Stimulated activated CD4-positive, alpha-beta T cell treated with anti-CD3 and anti-CD28 coated beads, Interleukin-4, amount 100 ng/mL, for 1 hour (primary cell): ENCODE measurements around the gene MYO1D.
A peak's percentile ranks its signal among the peaks of the same experiment; 100 is the strongest.
"Not testable (repeated sequence)": the region's sequence is repeated elsewhere in the genome, so short reads cannot be mapped to it uniquely, and the experiment has no call there.

Experiments used
- DNase-seq: peaks from one replicate; pipeline ENCODE4 v3.0.0-alpha.2; 2020

MYO1D gene

DNA sequence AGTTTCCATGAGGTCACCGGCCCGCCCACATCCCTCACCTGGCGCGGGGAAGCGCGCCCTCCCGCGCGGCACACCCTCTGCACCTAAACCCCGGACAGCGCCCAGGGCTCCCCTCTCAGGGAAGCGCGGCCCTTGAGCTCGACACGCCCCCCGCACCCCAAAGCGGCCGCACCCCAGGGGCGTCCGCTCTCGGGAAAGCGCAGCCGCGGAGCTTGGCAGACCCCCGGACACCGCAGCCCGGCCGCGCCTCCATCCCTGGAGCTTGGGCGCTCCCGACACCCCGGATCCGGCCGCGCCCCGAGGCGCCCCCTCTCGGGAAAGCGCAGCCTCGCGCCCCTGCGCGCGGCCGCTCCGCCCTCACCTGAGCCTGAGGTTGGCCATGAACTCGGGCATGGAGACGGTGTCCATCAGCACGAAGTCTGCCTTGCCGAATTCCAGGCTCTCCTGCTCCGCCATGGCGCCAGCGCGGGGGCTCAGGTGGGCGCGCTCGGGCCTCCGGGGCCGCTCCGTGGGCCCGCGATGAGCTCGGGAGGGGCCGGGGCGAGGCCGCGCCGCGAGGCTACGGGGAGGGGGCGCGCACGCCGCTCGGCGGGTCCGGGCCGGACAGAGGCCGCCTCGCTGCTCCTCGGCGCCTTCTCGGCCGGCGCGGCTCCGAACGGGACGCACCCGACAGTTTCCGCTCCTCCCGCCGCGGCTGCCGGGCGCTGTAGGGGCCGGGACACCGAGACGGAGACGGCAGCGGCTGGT, at the start of gene MYO1D:
TSS of gene MYO1D (minus strand) at position 708 of the 747 bp plus-strand sequence. CDS start at position 456, 252 bp downstream.
- peak; percentile 71 for DNase-seq

DNA sequence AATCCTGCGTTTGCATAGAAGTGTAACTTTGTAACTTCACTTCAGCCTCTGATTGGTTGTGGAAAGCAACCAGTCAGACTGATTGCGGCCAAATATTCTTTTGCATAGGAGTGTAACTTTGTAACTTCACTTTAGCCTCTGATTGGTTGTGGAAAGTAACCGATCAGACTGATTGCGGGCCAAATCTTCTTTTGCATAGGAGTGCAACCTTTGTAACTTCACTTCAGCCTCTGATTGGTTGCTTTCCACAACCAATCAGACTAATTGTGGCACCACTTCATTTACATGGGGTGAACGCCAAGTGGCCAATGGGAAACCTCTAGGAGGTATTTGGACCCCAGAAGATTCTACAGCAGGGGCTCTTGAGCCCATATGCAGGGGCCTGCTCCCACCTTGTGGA, 49.3 kb upstream of the MYO1D start:
- no peak for DNase-seq

DNA sequence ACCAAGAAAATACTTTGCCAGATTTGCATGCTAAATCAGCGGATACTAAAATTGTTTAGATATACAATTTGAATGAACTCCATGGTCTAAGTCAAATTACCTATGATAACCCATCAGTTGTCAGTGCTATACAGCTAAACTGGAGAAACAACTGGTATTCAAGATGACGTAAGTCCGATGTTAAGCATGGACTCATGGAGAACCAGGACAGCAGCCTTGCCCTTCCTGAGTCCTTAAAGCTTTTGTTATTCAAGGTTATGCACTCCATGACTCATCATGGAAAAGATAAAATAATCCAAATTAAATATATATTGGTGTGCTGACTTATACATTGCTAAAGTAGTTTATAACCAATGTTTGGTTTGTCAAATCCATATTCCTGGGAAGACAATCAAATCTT, 47.0 kb upstream of the MYO1D start:
- DNase-seq: not testable (repeated sequence)

DNA sequence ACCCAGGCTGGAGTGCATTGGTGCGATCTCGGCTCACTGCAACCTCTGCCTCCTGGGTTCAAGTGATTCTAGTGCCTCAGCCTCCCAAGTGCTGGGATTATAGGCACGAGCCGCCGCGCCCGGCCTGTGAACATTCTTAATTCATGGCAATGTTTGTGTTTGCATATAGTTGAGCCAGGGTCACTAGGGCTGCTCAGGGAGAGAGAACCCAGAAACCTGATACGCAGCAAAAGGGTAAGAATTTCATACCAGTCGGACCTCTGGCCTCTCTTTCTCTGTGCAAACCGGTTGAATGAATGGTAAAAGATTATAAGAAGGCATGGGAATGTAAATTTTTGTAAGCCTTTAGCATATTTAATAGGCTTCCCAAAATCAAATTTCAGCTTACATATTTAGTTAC, 44.1 kb upstream of the MYO1D start:
- DNase-seq: no peak

DNA sequence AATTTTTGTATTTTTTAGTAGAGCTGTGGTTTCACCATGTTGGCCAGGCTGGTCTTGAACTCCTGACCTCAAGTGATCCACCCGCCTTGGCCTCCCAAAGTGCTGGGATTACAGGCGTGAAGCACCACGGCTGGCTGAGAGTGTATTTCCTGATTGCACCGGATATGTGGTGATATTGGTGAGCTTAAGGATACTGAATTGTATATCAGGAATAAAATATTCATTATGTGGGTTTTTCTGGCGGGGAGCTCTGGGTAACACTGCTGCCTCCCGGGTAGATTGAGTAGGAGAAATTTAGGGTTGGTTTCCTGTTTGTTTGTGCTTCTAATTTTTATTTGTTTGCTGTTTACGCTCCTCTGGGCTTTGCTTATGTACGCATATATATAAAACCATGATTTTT, 43.4 kb upstream of the MYO1D start:
- DNase-seq: no peak

DNA sequence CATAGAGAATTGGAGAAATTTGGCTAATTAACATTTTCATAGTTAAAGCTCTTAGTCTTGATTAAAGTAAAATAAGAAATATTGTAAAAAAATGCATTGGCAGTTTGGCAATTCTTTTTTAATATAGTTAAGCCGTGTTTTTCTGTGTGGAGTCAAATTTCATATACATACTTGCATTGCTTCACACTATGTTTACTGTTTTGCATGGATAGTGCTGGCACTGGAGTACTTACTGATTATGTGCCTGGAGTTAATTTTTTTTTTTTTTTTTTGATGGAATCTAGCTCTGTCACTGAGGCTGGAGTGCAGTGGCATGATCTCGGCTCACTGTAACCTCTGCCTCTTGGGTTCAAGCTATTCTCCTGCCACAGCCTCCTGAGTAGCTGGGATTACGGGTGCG, 43.0 kb upstream of the MYO1D start:
- DNase-seq: not testable (repeated sequence)

DNA sequence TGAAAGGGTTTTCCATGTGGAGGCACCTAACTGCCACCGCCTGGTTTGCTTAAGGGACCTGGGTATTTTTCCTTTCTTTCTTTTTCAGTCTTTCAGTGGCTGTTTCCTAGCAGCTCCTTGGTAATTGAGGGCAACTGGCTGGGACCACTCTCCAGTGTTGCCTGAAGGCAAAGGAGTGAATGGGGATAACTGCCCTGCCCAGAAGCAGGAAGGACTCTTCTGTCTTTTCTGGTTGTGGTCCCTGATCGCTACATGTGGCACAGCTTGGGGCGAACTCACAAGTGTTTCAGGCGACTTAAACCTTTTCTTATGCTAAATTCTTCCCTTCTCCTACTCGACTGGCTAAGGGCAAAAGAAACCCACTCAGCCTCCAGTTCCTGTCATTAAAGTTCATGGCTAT, 40.9 kb upstream of the MYO1D start:
- DNase-seq: no peak

DNA sequence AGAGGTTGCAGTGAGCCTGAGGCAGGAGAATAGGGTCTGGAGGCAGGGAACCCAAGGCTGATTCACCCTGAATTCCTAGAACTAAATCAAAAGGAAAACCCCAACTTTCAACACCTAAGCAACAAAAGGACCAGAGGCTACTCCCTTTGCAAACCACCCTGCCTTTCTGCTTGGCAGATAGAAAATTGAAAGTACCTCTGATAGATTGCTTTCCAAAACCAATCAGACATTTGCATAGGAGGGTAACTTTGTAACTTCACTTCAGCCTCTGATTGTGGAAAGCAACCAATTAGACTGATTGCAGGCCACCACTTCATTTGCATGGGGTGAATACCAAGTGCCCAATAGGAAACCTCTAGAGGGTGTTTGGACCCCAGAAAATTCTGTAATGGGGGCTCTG, 40.2 kb upstream of the MYO1D start:
- no peak for DNase-seq

DNA sequence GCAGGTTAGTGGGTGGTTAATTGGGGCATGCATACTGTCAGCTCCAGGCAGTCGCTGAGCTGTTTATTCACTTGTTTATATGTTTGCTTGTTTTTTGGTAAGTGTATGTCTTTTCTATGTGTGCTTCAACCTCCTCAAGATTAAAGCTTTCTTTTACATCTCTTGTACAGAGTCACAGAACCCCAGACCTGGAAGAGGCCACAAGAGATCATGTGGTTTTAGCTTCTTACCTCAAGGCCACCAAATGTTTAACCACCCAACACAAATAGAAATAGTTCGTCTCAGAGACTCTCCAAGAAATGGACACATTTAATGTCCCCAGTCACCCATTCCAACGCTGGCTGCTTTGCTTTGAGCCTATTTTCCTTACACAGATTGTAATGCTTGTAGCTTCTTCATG, 39.2 kb upstream of the MYO1D start:
- DNase-seq: no peak

DNA sequence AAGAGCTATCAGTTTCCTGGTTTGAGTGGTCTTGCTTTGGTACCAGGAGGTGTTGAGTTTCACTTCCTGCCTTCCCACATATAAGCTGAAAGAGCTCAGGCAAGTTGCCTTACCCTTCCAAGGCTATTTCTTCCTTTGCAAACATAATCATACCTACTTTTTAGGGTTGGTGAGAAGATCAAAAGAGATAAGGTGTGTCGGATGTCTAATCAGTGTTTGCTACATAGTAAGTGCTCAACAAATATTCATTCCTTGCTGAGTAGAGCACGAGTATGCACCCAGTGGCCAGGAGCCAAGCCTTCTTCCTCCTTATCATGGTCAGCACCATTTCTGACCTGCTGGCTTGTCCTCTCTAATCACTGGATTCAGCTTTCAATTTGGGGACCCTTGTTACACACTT, 38.3 kb upstream of the MYO1D start:
- DNase-seq: no peak

DNA sequence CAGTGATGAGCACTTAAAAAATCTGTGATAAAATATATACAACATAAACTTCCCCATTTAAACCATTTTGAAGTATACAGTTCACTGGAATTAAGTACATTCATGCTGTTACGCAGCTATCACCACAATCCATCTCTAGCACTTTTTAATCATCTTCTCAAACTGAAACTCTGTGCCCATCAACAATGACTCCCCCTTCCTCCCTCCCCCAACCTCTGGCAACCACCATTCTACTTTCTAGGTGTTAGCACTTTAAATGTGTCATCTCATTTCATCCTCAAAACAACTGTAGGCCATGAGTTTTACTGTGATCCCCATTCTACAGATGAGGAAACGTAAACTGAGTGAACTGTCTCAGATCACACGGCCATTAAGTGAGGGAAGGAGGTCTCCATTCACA, 37.3 kb upstream of the MYO1D start:
- no peak for DNase-seq

DNA sequence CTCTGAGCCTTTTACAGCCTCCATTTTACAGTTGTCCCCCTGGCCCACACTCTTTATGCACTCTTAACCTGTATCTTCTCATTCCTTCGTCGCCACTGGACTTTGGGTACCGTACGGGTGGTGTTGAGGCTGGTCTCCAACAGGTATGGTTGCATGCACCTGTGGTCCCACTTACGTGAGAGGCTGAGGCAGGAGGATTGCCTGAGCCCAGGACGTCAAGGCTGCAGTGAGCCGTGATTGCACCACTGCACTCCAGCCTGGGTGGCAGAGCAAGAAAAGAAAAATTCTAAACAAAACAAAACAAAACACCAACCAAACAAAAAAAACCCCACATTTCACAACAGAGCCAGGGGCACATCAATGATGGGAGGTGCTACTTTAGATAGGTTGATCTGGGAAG, 36.7 kb upstream of the MYO1D start:
- no peak for DNase-seq

DNA sequence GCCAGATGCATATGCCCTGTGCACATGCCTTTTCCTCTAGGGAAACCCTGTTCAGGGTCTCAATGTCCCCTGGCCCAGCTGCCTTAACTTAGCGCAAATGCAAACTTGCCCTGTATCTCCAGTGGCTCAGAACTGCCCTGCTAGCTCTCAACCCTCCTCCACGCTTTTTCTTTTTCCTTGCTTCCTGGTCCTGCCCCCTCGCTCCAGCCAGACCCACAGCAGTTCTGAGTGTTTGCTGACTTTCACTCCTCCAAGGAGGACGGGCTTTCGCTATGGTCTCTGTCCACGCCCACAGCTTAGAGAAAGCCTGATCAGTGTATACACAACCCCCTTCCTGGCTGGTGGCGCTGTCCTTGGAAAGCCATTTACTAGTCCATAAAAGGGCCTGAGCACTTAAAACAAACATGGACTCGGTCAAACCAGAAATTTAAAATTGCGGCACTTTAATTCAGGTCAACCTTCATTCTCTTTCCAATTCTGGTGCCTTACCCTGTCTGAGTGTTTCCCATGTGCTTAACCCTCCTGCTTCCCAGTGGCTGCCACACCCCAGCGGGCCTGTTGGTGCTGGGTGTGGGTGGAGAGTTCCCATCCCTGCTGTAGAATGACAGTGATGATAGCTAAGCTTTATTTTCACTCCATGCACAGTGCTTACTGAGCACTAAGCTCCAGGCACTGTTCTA, 35.4 kb upstream of the MYO1D start:
- DNase-seq: no peak

DNA sequence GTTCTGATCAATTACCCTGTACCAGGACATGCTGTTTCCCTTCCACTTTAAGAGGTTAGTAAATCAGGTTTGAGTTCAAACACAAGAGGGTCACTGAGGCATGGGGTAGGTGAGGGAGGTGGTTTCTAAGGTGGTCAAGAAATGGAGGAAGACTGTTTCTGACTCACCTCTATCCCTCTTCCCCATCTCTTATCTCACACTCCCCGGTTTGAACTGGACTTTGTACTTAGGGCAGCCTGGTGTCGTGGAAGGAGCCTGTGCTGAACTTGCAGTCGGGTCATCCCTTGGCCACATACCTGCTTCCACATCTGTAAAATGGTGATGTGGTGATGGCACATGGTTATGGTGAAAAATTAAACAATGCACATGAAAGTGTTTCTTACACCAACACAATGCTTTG, 33.8 kb upstream of the MYO1D start:
- no peak for DNase-seq

DNA sequence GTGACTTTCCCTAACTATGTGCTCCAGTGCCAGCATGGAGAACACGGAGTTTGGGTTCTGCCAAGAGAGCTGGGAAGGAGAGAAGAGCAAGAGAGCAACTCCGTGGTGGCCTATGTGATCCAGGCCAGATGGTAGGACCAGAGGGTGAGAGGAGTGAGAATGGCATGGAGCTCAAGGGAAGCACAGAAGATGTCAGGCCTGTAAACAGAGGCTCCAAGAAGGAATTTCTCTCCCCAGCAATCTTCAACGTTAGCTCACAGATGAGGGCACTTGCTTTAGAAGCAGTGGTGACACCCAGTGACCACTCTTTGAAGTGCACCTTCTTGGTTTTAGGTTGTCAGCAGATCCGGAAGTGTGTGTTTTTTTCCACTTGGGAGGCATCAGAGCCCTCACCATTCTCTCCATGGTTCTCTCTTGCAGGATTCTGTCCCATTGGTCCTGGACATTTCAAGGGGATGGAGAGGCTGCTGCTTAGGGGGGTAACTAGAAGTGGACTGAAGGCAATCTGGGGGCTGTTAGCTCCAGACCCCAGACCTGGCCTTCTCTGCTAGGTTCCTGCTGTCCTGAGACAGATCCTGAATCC, 33.0 kb upstream of the MYO1D start:
- peak; percentile 30 for DNase-seq

DNA sequence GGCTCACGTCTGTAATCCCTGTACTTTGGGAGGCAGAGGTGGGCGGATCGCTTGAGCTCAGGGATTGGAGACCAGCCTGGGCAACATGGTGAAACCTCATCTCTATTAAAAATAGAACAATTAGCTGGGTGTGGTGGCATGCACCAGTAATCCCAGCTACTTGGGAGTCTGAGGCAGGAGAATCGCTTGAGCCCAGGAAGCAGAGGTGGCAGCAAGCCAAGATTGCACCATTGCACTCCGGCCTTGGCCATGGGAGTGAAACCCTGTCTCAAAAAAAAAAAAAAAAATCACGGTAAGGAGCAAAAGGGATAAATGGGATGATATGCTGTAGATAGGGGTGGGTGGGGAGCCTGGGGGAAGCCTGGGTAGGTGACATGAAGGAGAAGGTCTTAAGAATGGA, 30.7 kb upstream of the MYO1D start:
- DNase-seq: no peak

DNA sequence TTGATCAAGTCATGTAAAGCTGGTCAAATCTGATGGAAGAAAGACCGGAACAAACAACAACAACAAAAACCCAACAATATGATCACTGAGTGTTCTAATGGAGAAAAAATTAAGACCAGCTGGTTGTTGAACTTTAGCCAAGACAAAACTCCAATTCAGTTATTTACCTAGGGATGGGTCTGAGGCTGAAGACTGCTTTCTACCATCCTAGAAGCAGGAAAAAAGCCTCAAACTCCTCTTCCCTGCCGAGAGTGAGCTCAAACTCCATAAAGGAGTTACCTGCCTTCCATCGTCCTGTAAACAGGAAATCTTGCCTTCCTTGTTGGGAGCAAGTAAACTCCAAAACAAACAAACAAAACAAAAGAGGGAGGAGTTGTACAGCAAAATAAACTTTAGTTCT, 28.0 kb upstream of the MYO1D start:
- no peak for DNase-seq

DNA sequence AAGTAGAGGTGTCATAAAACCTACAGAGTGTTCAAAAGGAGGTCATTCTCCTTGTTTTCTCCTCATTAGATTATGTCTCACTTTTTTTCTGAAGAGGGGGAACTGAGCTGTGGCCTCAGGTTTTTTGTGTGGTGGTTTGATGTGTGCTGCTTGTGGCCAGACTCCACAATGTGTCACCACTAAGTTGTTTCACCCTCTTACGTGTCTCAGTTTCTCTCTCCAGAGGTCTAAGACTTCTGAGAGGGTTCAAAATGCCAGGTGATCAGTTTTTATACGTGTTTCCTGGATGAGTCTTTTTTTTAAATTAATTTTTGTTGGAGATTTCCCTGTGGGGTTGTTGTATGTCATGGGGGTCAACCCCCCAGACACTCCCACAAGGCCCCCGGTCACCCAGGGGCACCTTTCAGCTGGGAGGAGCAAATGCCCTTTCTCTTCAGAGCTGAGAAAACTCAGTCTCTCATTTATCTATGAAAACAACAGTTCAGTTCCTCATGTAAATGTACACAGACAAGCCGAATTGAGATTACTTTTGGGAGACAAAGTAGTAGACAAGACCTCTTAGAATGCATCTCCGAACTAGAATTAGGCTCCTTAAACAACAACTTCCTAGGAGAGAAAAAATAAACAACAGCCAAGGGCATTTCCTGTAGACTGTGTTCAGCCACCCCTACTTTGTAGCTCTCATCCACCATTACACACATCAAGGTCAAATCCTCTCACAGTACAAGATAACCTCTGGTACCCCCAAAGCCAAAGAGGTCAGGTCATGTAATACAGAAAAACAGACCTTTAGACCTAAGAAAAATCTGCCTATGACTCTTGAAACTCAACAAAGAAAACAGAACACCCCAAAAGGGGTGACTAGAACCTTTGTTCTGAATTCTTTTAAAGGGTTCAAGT, 27.1 kb upstream of the MYO1D start:
- no peak for DNase-seq

DNA sequence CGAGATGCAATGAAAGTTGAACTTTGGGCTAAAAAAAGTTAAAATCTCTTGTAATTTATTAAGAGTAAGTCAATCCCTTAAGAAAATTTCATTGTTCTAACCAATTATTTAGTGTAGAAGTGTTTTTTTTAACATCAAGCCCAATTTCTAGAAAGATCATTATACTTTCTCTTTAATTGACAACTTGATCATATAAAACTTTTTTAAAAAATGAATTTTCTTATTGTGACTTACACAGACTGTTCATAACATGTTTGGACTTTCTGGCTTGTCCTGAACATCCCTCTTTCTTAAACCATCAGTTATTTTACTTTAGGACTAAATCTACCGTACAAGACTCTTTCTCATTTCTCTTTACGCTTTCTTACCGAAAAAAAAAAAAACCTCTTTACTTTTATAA, 24.8 kb upstream of the MYO1D start:
- no peak for DNase-seq

DNA sequence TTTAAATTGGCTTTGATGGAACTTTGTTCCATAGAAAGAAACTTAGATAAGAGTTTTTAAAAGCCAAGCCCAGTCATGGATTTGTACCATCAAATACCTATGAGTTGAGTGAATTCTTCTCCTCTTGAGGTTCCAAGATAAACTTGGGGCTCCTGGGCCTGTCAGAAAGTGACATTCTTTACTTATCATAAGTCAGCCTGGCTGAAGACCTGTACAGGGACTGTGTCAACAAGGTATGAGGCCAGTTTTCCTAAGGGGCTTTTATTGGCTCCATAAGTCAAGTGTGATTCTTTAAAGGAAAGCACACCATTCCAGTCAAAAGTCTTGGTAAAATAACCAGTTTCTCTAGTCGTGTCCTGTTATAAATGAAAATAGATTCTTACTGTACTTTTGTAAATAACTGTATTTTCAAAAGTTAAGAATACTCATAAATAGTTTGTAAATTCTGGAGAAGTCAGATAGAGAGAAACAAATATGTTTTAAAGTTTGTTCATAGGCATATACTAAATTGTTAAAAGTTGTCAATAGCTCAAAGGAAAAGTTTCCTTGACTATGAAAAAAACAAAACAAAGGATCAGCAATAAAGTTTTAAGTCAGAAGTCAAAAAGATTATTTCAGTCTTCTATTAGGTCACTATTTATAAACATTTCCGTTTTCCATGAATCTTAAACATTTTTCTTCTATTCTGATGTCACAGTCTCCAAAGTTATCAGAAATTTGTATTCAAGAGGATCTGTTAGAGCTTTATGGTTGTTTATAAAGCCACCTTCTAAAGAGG, 22.5 kb upstream of the MYO1D start:
- DNase-seq: no peak

DNA sequence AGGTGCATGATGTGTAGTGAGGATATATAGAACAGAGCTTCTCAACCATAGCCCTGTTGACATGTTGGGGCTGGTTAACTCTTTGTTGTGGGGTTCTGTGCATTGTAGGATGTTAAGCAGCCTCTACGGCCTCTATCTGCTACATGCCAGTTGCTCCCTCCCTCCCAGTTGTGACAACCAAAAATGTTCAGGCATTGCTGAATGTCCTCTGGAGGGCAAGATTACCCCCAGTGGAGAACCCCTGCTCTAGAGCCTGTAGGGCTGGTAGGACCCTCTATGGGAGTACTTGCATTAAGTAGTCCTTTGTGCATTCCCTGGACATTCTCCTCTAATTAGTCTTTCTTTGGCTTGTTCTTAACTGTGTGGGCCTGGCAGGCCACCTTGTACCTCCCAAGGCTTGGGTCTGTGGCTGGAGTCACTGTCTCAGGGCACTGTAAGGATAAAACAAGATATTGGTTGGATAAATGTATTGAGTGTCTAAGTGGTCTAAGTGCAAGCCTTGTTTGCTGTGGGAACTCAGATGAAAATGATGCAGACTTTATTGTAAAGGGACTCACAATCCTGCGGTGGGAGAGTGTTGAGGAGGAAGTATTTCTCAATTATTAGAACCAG, 19.8 kb upstream of the MYO1D start:
- no peak for DNase-seq

DNA sequence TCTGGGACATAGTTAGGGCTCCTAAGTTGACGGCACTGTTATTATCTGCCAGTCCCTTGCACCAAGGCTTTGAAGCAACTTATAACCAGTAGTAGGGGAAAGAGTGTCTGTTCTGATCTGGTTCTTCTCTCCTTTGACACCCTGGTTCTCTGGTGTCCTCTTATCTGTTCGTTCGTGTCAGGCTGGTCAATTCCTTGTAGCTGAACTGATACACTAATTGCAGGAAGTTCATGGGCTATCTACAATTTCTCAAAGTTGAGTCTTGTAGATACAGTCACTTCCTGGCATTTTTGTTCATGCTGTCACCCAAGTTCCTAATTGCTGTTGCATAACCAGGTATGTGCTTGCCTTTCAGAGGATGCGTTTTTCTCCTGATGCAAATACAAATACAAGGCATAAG, 17.3 kb upstream of the MYO1D start:
- DNase-seq: no peak
